Measurements from ENCODE around the gene AKR1B1.

Gene AKR1B1

GRCh38 chr7:134440476-134440875, 18.4 kb downstream of the AKR1B1 start:
- TF ChIP-seq ZNF274 (IDR thresholded peaks at IDR 0.05; ENCODE audit: low read depth, low read length) (no peak), YY1 (IDR thresholded peaks at IDR 0.05; ENCODE audit: insufficient read depth, insufficient read length) (no peak), SUZ12 (IDR thresholded peaks at IDR 0.05; ENCODE audit: extremely low read depth, insufficient read depth, insufficient read length) (no peak)
- H3K36me3 ChIP-seq (ENCODE audit: insufficient read depth, insufficient read length, low read length), result peaks cover 54% of the 10 kb centered on the region

GRCh38 chr7:134440067-134440466, 18.8 kb downstream of the AKR1B1 start:
- no peak for DNase-seq (ENCODE audit: low read depth, low spot score)
- H3K4me3 ChIP-seq (ENCODE audit: insufficient read length, low read depth), result no peak overlapping the region
- no peaks in the 10 kb centered on the region for H3K9me3 ChIP-seq (ENCODE audit: insufficient read depth, low read length)
- H3K36me3 ChIP-seq (ENCODE audit: insufficient read depth, insufficient read length, low read length), result peaks cover 50% of the 10 kb centered on the region
- H3K27me3 ChIP-seq (ENCODE audit: insufficient read depth, insufficient read length), result no peaks in the 10 kb centered on the region
- no peak overlapping the region for H3K9ac ChIP-seq (ENCODE audit: insufficient read length, low read depth)
- no peaks in the 10 kb centered on the region for H3K4me1 ChIP-seq (ENCODE audit: insufficient read depth, insufficient read length)
- TF ChIP-seq YY1 (IDR thresholded peaks at IDR 0.05; ENCODE audit: insufficient read depth, insufficient read length), result no peak
- no peak for TF ChIP-seq SUZ12 (IDR thresholded peaks at IDR 0.05; ENCODE audit: extremely low read depth, insufficient read depth, insufficient read length)
- no peak for TF ChIP-seq ZNF274 (IDR thresholded peaks at IDR 0.05; ENCODE audit: low read depth, low read length)

More at GRCh38 chr7:134440476-134440875, 18.4 kb downstream of the AKR1B1 start:
- no peak for DNase-seq (ENCODE audit: low read depth, low spot score)
- no peaks in the 10 kb centered on the region for H3K27me3 ChIP-seq (ENCODE audit: insufficient read depth, insufficient read length)
- H3K9me3 ChIP-seq (ENCODE audit: insufficient read depth, low read length), result no peaks in the 10 kb centered on the region
- no peak overlapping the region for H3K4me3 ChIP-seq (ENCODE audit: insufficient read length, low read depth)
- no peak overlapping the region for H3K9ac ChIP-seq (ENCODE audit: insufficient read length, low read depth)
- no peaks in the 10 kb centered on the region for H3K4me1 ChIP-seq (ENCODE audit: insufficient read depth, insufficient read length)

- TF ChIP-seq YY1 (IDR thresholded peaks at IDR 0.05; ENCODE audit: insufficient read depth, insufficient read length) (no peak), SUZ12 (IDR thresholded peaks at IDR 0.05; ENCODE audit: extremely low read depth, insufficient read depth, insufficient read length) (no peak), ZNF274 (IDR thresholded peaks at IDR 0.05; ENCODE audit: low read depth, low read length) (no peak)
- no peak for DNase-seq (ENCODE audit: low read depth, low spot score)
- peaks cover 39% of the 10 kb centered on the region for H3K36me3 ChIP-seq (ENCODE audit: insufficient read depth, insufficient read length, low read length)
Observed at GRCh38 chr7:134438946-134439345, 20.0 kb downstream of the AKR1B1 start.

GRCh38 chr7:134435161-134435920, 23.6 kb downstream of the AKR1B1 start:
- Histone ChIP-seq H3K27me3 (ENCODE audit: insufficient read depth, insufficient read length) (no peaks in the 10 kb centered on the region), H3K4me3 (ENCODE audit: insufficient read length, low read depth) (no peak overlapping the region), H3K9me3 (ENCODE audit: insufficient read depth, low read length) (no peaks in the 10 kb centered on the region), H3K9ac (ENCODE audit: insufficient read length, low read depth) (no peak overlapping the region), H3K36me3 (ENCODE audit: insufficient read depth, insufficient read length, low read length) (peaks cover 6% of the 10 kb centered on the region), H3K4me1 (ENCODE audit: insufficient read depth, insufficient read length) (no peaks in the 10 kb centered on the region)
- DNase-seq (ENCODE audit: low read depth, low spot score), result no peak
- TF ChIP-seq ZNF274 (IDR thresholded peaks at IDR 0.05; ENCODE audit: low read depth, low read length) (no peak), SUZ12 (IDR thresholded peaks at IDR 0.05; ENCODE audit: extremely low read depth, insufficient read depth, insufficient read length) (no peak), YY1 (IDR thresholded peaks at IDR 0.05; ENCODE audit: insufficient read depth, insufficient read length) (no peak)

More at GRCh38 chr7:134438946-134439345, 20.0 kb downstream of the AKR1B1 start:
- Histone ChIP-seq H3K4me3 (ENCODE audit: insufficient read length, low read depth) (no peak overlapping the region), H3K27me3 (ENCODE audit: insufficient read depth, insufficient read length) (no peaks in the 10 kb centered on the region), H3K4me1 (ENCODE audit: insufficient read depth, insufficient read length) (no peaks in the 10 kb centered on the region), H3K9ac (ENCODE audit: insufficient read length, low read depth) (no peak overlapping the region), H3K9me3 (ENCODE audit: insufficient read depth, low read length) (no peaks in the 10 kb centered on the region)

GRCh38 chr7:134434701-134435100, 24.2 kb downstream of the AKR1B1 start:
- Histone ChIP-seq H3K4me3 (ENCODE audit: insufficient read length, low read depth) (no peak overlapping the region), H3K9ac (ENCODE audit: insufficient read length, low read depth) (no peak overlapping the region)
- TF ChIP-seq ZNF274 (IDR thresholded peaks at IDR 0.05; ENCODE audit: low read depth, low read length), result no peak
- no peak for TF ChIP-seq SUZ12 (IDR thresholded peaks at IDR 0.05; ENCODE audit: extremely low read depth, insufficient read depth, insufficient read length)
- TF ChIP-seq YY1 (IDR thresholded peaks at IDR 0.05; ENCODE audit: insufficient read depth, insufficient read length), result no peak

GRCh38 chr7:134433430-134433829, 25.5 kb downstream of the AKR1B1 start:
- H3K4me3 ChIP-seq (ENCODE audit: insufficient read length, low read depth), result no peak overlapping the region
- H3K27me3 ChIP-seq (ENCODE audit: insufficient read depth, insufficient read length), result no peaks in the 10 kb centered on the region
- DNase-seq (ENCODE audit: low read depth, low spot score), result no peak
- H3K9me3 ChIP-seq (ENCODE audit: insufficient read depth, low read length), result no peaks in the 10 kb centered on the region
- H3K4me1 ChIP-seq (ENCODE audit: insufficient read depth, insufficient read length), result no peaks in the 10 kb centered on the region
- TF ChIP-seq YY1 (IDR thresholded peaks at IDR 0.05; ENCODE audit: insufficient read depth, insufficient read length) (no peak), SUZ12 (IDR thresholded peaks at IDR 0.05; ENCODE audit: extremely low read depth, insufficient read depth, insufficient read length) (no peak), ZNF274 (IDR thresholded peaks at IDR 0.05; ENCODE audit: low read depth, low read length) (no peak)
- no peaks in the 10 kb centered on the region for H3K36me3 ChIP-seq (ENCODE audit: insufficient read depth, insufficient read length, low read length)
- no peak overlapping the region for H3K9ac ChIP-seq (ENCODE audit: insufficient read length, low read depth)

More at GRCh38 chr7:134434701-134435100, 24.2 kb downstream of the AKR1B1 start:
- H3K27me3 ChIP-seq (ENCODE audit: insufficient read depth, insufficient read length), result no peaks in the 10 kb centered on the region
- no peaks in the 10 kb centered on the region for H3K36me3 ChIP-seq (ENCODE audit: insufficient read depth, insufficient read length, low read length)
- DNase-seq (ENCODE audit: low read depth, low spot score), result no peak
- no peaks in the 10 kb centered on the region for H3K9me3 ChIP-seq (ENCODE audit: insufficient read depth, low read length)
- H3K4me1 ChIP-seq (ENCODE audit: insufficient read depth, insufficient read length), result no peaks in the 10 kb centered on the region

GRCh38 chr7:134432296-134433152, 26.4 kb downstream of the AKR1B1 start:
- TF ChIP-seq ZNF274 (IDR thresholded peaks at IDR 0.05; ENCODE audit: low read depth, low read length) (no peak), SUZ12 (IDR thresholded peaks at IDR 0.05; ENCODE audit: extremely low read depth, insufficient read depth, insufficient read length) (no peak), YY1 (IDR thresholded peaks at IDR 0.05; ENCODE audit: insufficient read depth, insufficient read length) (no peak)
- DNase-seq (ENCODE audit: low read depth, low spot score), result peak; percentile 87
- no peaks in the 10 kb centered on the region for H3K36me3 ChIP-seq (ENCODE audit: insufficient read depth, insufficient read length, low read length)

More at GRCh38 chr7:134432296-134433152, 26.4 kb downstream of the AKR1B1 start:
- Histone ChIP-seq H3K9ac (ENCODE audit: insufficient read length, low read depth) (no peak overlapping the region), H3K4me3 (ENCODE audit: insufficient read length, low read depth) (no peak overlapping the region), H3K9me3 (ENCODE audit: insufficient read depth, low read length) (no peaks in the 10 kb centered on the region), H3K4me1 (ENCODE audit: insufficient read depth, insufficient read length) (no peaks in the 10 kb centered on the region), H3K27me3 (ENCODE audit: insufficient read depth, insufficient read length) (no peaks in the 10 kb centered on the region)
